Psoas muscle (tissue), 8 donors: Measurements from ENCODE around the gene MYO5B. TPM values are rescaled to one million over a fixed set of nuclear protein-coding genes. Genes with fewer than 3 reads are reported as not detected.

Experiments used
- ATAC-seq, 4 donors: fragments of 200-7000 bp; cut with Tn5 transposase; one replicate each; pipeline ENCODE4 v1.9.1; 2020; ENCODE audit warnings: moderate library complexity in 3 of 4, mild to moderate bottlenecking in 2 of 4
- DNase-seq, 2 donors: peaks; one replicate each; pipeline ENCODE4 v3.0.0-alpha.2; 2020
- H3K27ac ChIP-seq: fragments of 200-600 bp; one replicate; pipeline ENCODE4 v1.8.0; 2022
- H3K27me3 ChIP-seq, 3 donors: fragments of 200-600 bp in 1 of 3; one replicate each; pipeline versions ENCODE4 v1.6.1 to v1.8.0; 2013 to 2022; ENCODE audit warnings: low read length in 2 of 3, mild to moderate bottlenecking in 2 of 3, moderate library complexity in 1 of 3; ENCODE audit not compliant: insufficient read depth in 3 of 3
- H3K36me3 ChIP-seq, 2 donors: fragments of 200-600 bp in 1 of 2; one replicate each; pipeline versions ENCODE4 v1.6.1 to v1.8.0; 2013 to 2022; ENCODE audit warnings: low read depth in 1 of 2, mild to moderate bottlenecking in 1 of 2, moderate library complexity in 1 of 2; ENCODE audit not compliant: insufficient read depth in 1 of 2
- H3K4me1 ChIP-seq: fragments of 200-600 bp; one replicate; pipeline ENCODE4 v1.8.0; 2022
- H3K4me3 ChIP-seq: fragments of 200-600 bp; one replicate; pipeline ENCODE4 v1.8.0; 2022; ENCODE audit warnings: mild to moderate bottlenecking
- H3K9me3 ChIP-seq: fragments of 200-600 bp; one replicate; pipeline ENCODE4 v1.8.0; 2022
- CTCF ChIP-seq: fragments of 200-600 bp; IDR thresholded peaks from one replicate; pipeline ENCODE4 v1.8.0; 2022; ENCODE audit warnings: antibody characterized with exemption
- WGBS, 3 donors: extraction: QIAGEN DNeasy Blood & Tissue Kit; methylation state at CpG; one replicate each; pipeline versions ENCODE4 v1.1.6 to v1.1.7; 2013; 5-methylcytosine and 5-hydroxymethylcytosine counted together
- intact Hi-C, 2 donors: fragments of 100-400 bp; cut with DNase I; formaldehyde crosslinking; loops; one replicate each; pipeline versions ENCODE4 v1.11.0 to v1.14.2; 2022
- polyA plus RNA-seq, 3 donors: library from polyadenylated mRNA; stranded (reverse); fragments of 200-250 nt; gene quantifications; one replicate each; pipeline ENCODE4 v1.2.3, GENCODE V29; 2013
- total RNA-seq, 4 donors: library from RNA; stranded (reverse); fragmentation: NEBNext Ultra II Directional in 2 of 4; extraction: Animal tissue kit (Norgen Biotek cat#: 25700) in 2 of 4; gene quantifications; one replicate each; pipeline versions ENCODE4 v1.2.1 to v1.2.4, GENCODE V29; 2021 to 2023
- donor health status: healthy with polysubstance abuse.
- donor health status: DM: no; HTN: no; CAD: no; lungs with moderate emphysema.
- donor health status: Bipolar disorder and iron deficiency.
- donor health status: healthy.
- donor health status: DM: yes; HTN: yes; CAD: no.
- donor health status: DM: no; HTN: no; CAD: no.
- donor health status: DM: no; HTN: no; CAD: no.
- donor health status: DM: yes; HTN: yes; CAD: no.

Gene MYO5B
- total and polyA plus RNA-seq, 7 donors: 0.10 to 1.2 (median 0.44) TPM

- Histone ChIP-seq H3K4me1 (no peaks in the 10 kb centered on the region), H3K4me3 (no peak overlapping the region), H3K27ac (no peak overlapping the region), H3K36me3 (no peaks in the 10 kb centered on the region), H3K27me3 (peaks cover 0 to 13% (median 0%) of the 10 kb centered on the region in 3 donors), H3K9me3 (no peaks in the 10 kb centered on the region)
- WGBS, 3 donors: 75 to 78% (median 77%) methylated on average over 2 of the region's 2 CpGs
- no peak for TF ChIP-seq CTCF
- intact Hi-C loops: no loop called here
- DNase-seq (no peak), ATAC-seq (no peak)
These were observed 270.5 kb downstream of the MYO5B start for GRCh38 chr18:49924293-49924983.

DNA sequence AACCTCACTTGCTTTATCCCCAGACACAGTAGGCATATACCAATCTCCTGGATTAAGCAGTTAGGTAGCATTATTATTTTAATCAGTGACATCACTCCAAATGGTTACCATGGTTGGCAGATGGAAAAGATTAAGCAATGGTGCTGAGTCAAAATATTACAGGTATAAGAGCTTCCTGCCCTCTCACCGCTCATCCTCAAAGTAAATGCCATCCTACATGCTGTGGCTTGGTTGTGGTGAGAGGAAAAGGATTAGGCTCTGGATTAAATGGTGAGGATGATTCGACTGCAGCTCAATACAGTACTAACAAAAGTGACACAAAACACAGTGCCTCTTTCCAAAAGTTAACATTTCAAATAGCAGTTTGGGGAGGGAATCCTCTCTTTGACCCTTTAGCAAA lies 272.7 kb downstream of the MYO5B start:
- TF ChIP-seq CTCF: no peak
- intact Hi-C loops: no loop called here
- ATAC-seq (no peak), DNase-seq (no peak)
- Histone ChIP-seq H3K36me3 (no peaks in the 10 kb centered on the region), H3K27me3 (peaks cover 0 to 31% (median 0%) of the 10 kb centered on the region in 3 donors), H3K27ac (no peak overlapping the region), H3K9me3 (no peaks in the 10 kb centered on the region), H3K4me1 (no peaks in the 10 kb centered on the region), H3K4me3 (no peak overlapping the region)
- WGBS, 3 donors: 58 to 73% (median 70%) methylated on average over 2 of the region's 2 CpGs

DNA sequence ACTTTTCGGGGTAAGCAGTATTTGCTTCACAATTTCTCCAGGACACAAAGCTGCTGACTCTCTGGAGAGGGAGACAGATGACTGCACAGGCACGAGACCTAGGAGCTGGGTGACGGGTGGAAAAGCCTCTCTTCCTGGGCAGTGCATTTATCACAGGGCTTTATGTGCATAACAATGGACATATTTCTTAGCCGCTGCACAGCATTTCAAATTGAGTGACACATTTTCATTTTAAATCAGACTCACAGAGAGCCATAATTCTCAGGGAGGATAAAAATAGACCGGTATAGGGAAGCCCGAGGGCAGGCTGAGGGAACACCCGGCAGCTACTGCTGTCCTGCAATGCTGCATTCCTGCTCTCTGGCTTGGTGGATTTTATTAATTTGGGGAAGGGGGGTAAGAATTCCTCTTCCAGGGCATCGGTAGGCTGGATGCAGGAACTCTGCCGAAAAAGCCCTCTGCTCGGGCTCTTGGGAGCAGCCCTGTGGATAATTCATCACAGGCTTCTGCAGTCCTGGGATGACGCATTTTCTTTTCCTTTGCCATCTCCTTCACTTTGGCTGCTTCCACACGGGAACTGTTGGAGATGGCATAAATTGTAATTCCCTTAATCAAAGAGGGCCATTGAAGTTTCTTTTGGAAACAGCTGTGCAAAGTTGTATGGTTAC lies 273.5 kb downstream of the MYO5B start:
- no peak overlapping the region for H3K27ac ChIP-seq
- no peak overlapping the region for H3K4me3 ChIP-seq
- H3K4me1 ChIP-seq: no peaks in the 10 kb centered on the region
- 16 to 17% (median 16%) methylated on average over 12 of the region's 12 CpGs for WGBS, 3 donors
- no peaks in the 10 kb centered on the region for H3K36me3 ChIP-seq
- no peak for TF ChIP-seq CTCF
- H3K27me3 ChIP-seq: peaks cover 0 to 31% (median 0%) of the 10 kb centered on the region in 3 donors
- ATAC-seq: no peak
- intact Hi-C loops: no loop called here
- DNase-seq: no peak
- H3K9me3 ChIP-seq: no peaks in the 10 kb centered on the region

DNA sequence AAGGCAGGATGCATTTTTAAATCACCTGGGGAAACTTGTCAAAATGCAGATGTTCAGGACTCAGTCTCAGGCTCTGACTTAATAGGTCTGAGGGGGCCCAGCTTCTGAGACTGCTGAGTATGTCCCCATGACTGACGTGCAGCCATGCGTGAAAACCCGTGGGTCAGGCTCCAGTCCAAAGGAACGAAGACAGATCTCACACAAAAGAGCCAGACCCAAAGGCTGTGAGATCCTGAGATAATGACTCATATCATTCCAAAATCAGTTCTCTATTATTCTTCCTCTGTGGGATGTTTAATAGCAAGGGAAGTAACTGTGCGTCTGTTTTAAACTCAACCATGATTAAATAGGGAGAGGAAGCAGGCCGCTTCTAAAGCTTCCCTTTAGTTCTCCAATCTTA lies 274.2 kb downstream of the MYO5B start:
- ATAC-seq: no peak
- Histone ChIP-seq H3K36me3 (no peaks in the 10 kb centered on the region), H3K27me3 (peaks cover 0 to 31% (median 2%) of the 10 kb centered on the region in 3 donors), H3K4me1 (no peaks in the 10 kb centered on the region), H3K4me3 (no peak overlapping the region), H3K27ac (no peak overlapping the region), H3K9me3 (no peaks in the 10 kb centered on the region)
- intact Hi-C loops: no loop called here
- no peak for TF ChIP-seq CTCF
- DNase-seq: no peak
- 30 to 32% (median 31%) methylated on average over 6 of the region's 6 CpGs for WGBS, 3 donors
